GM19240 (cell line): ENCODE data around the gene CH25H.
"Not testable (repeated sequence)": the region's sequence is repeated elsewhere in the genome, so short reads cannot be mapped to it uniquely, and the experiment has no call there.

Source experiments
- DNase-seq: peaks from one replicate; pipeline ENCODE4 v3.0.0; 2011; ENCODE audit warnings: low spot score; ENCODE audit not compliant: insufficient read length

Gene CH25H

DNA sequence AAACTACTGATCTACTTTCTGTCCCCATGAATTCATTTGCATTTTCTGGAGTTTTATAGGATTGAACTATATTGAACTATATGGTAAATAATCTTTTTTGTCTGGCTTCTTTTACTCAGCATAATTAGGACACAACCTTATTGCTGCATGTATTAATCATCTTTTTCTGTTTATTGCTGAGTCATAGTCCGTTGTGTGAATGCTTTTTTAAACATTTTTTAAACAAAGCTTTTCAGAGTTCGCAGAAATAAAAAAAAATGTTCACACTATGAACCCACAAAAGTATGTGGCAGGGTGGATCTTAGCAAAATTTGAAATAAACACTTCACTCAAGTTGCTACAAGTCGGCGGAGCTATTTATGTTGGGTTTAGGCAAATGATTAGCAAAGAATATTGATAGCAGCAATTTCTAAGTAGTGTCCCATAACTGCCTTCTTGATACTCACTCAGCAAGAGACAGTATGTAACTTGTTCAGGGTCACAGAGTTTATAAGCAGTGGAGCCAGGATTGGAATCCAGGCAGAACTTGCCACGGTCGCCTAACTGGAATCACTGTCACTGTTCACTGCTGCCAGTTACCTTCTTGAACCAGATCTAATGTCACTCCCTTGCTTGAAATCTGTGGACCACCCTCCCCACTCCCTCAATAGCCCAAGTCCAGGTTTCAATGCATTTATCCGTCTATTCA, 5.6 kb downstream of the CH25H start:
- no peak for DNase-seq

DNA sequence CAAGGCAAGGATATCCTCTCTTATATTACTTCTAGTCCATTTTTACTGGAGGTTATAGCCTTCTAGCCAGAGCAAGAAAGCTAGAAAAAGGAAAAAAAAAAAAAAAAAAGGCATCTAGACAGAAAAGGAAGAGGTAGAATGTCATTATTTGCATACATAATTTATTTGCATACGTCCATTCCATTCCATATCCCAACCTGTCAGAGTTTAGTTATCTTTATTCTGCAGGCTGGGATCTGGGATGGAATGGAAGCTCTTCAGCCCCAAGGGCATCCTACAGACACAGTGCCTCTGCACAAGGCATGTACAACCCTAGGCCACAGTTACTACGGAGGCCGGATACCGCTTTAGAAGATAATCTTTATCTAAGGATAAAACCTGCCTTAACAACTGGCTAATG, 9.6 kb downstream of the CH25H start:
- DNase-seq, result no peak

- not testable (repeated sequence) for DNase-seq
Measured at GRCh38 chr10:89191301-89191700, 15.8 kb downstream of the CH25H start.

- no peak for DNase-seq
Measured at GRCh38 chr10:89189211-89189734, 17.8 kb downstream of the CH25H start.

DNA sequence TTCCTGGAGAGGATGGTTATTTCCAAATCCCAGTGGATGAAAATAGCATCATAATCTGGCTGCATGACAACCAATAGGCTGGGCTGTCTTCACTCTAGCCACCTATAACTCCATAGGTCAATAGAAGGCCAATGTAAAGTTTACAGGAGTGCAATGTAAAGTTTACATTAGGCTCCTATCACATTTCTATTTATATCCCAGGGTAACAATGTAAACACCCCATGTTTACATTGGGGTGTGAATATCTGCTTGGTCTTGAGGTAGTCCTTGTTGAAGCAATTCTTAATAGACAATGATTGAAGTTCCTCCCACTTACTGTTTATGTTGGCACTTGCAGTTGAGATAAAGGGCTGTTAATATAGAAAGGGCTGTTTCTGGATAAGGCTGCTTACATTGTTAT, 21.5 kb downstream of the CH25H start:
- no peak for DNase-seq

- no peak for DNase-seq
Measured at GRCh38 chr10:89184638-89185037, 22.5 kb downstream of the CH25H start.

GRCh38 chr10:89183571-89183970, 23.5 kb downstream of the CH25H start:
- DNase-seq, result no peak

DNA sequence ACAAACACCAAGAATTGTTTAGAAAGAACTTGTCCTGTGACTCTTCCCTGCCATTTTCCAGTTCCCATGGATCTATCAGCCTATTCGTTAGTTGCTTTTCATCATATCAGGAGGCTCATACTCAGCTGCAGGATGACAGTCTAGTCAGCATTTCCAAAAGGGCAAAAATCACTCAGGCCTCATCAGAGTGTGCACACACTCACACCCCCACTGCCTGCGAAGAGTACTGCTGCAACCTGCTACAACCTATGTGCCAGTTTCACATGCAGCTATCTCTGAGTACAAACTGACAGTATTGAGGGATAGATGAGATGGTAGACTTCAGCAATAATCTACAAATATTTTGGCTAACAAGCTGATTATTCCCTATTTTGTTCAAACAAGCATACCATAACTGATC, 24.2 kb downstream of the CH25H start:
- no peak for DNase-seq

GRCh38 chr10:89175816-89176215, 31.3 kb downstream of the CH25H start:
- DNase-seq, result no peak

DNA sequence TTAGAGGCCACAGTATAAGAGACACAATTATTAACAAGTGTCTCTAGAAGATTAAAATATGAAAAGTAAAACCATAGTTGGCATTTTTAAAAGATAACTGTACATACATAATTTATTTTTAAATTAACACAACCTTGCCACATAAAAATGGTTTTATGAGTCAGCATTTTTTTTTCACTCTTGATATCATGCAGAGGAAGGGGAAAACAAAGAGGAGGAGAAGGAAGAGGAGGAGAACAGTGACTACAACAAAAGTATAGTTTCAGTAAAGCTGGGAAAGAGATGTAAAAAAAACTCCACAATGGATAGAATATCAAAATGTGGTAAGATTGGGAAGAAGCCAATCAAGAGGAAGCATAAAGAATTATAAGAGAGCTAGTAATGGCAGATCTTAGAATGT, 34.0 kb downstream of the CH25H start:
- DNase-seq, result no peak

DNA sequence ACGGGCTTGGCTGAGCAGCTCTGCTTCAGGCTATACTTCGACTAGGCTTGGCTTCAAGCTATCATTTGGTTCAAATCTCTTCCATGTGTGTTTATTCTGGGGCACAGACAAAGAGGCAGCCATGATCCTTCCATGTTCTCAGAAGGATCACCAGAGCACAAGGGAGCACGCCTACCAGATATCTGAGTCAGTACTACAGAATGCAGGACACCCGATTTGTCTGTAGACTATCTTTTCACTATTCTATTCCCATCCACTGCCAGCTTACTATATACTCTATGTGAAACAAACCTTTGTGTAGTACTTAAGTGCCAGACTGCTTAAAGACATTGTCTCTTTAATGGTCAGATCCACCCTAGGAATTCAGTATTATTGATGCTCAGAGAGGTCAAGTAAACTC, 35.1 kb downstream of the CH25H start:
- DNase-seq, result no peak

DNA sequence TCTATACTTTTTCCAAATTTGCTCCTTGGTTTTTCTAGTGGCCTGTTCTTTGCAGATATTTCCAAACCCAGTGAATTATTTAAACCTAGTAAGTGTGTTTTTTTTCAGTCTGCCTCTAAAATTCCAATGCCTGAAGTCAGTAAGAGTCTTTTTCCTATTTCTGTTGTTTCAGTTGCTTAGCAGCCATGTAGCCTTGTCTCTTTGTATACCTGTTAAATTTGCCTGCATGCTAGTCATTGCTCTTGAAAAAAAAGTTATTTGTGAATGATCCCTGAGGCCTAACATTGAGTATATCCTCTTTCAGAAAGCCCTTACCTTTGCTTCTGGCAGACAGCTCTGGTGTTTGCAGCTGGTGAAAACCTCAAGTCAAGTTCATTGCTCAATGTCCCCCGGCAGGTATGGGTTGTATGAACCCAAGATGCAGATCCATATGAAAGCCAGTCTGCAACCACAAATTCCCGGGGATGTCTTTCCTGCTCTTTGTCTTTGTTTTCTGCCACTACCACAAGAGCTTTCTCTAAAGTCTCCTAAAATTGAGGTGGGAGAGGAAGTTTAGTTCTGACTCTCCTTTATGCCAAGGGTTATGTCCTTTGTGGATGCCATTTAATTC, 35.7 kb downstream of the CH25H start:
- DNase-seq, result no peak

DNA sequence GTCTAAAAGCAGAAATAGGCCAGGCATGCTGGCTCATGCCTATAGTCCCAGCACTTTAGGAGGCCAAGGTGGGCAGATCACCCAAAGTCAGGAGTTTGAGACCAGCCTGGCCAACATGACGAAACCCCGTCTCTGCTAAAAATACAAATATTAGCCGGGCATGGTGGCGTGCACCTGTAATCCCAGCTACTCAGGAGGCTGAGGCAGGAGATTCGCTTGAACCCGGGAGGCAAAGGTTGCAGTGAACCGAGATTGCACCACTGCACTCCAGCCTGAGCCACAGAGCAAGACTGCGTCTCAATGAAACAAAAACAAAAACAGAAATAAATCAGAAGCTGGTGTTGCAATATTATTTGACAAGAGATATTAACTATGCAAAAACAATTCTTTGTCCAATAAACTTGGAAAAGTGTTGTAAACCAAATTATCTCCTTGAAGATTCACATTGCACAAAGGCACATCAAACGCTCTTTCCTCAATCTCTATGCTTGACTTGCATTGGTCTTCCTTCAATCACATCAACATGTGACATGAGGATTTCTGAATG, 38.7 kb downstream of the CH25H start:
- not testable (repeated sequence) for DNase-seq

- no peak for DNase-seq
Measured at GRCh38 chr10:89167915-89168314, 39.2 kb downstream of the CH25H start.

GRCh38 chr10:89165923-89166322, 41.2 kb downstream of the CH25H start:
- DNase-seq, result no peak

DNA sequence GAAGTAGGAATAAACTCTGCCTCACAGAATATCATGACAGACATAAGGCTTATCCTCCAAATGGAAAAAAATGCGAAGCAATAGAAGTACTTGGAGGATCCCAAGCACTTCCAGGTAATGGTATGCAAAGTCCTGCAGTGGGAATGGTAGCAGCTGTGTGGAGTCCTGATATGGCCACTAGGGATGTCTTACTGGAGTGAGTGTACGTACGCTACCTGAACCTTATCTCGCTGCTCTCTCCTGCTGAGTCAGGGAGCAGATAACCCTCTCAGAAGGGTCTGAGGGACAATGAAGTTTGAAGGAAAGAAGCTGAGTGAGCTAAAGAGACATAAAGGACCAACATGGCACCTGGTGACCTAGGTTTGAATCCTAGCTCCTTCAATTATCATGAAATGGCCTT, 42.2 kb downstream of the CH25H start:
- DNase-seq, result no peak

DNA sequence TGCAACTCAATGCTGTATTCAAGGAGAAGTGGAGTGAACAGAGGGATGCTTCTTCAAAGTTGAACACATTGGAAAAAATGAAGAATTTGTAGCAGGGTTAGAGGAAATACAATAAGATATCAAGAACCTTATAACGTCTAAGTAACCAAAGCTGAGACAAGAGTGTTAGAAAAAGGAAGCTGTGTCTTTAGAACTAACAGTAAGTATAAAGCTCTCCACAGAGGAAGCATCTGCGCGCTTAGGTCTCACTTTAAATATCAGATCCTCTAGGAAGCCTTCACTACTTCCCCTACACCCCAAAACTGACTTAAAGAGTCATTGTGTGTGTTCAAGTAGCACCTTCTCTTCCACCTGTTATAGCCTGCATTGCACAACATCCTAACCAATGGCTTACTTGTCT, 43.0 kb downstream of the CH25H start:
- DNase-seq, result no peak

GRCh38 chr10:89163265-89163995, 43.7 kb downstream of the CH25H start:
- DNase-seq, result peak; percentile 44

- DNase-seq, result no peak
Measured at GRCh38 chr10:89162596-89162995, 44.5 kb downstream of the CH25H start.

DNA sequence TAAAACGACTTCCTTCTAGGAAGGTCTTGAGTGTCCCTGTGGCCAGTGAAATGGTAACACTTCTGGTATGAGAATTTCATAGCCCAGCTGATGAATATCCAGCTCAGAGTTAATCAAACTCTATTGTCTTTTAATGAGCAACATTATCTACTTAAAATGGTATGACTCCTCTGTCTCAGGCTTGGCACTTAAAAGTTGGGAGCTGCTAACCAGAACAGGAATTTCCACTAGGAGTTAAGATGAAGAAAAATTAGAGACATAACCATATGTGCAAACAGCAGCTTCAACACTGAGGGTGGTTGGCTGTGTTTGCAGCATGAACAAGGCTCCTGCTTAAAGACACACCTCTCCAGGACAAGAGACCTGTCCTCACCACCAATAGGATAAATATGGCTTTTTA, 46.8 kb downstream of the CH25H start:
- DNase-seq, result no peak

- no peak for DNase-seq
Measured at GRCh38 chr10:89159761-89160160, 47.4 kb downstream of the CH25H start.

- DNase-seq, result no peak
Measured at GRCh38 chr10:89159316-89159715, 47.8 kb downstream of the CH25H start.
